ENCODE data around the gene MOSMO.
"Not testable (repeated sequence)": the region's sequence is repeated elsewhere in the genome, so short reads cannot be mapped to it uniquely, and the experiment has no call there.

MOSMO gene

GRCh38 chr16:22093331-22093730 lies 85.4 kb downstream of the MOSMO start:
- no peak for DNase-seq (ENCODE audit: low spot score)

GRCh38 chr16:22093996-22094395 lies 86.1 kb downstream of the MOSMO start:
- peak; percentile 16 for DNase-seq (ENCODE audit: low spot score)

- peak; percentile 69 for DNase-seq (ENCODE audit: low spot score)
These were observed 90.7 kb downstream of the MOSMO start for GRCh38 chr16:22098405-22099255.

- DNase-seq (ENCODE audit: low spot score) = no peak
These were observed 91.5 kb downstream of the MOSMO start for GRCh38 chr16:22099256-22099975.

GRCh38 chr16:22103441-22103840 lies 95.5 kb downstream of the MOSMO start:
- DNase-seq (ENCODE audit: low spot score) = no peak

DNA sequence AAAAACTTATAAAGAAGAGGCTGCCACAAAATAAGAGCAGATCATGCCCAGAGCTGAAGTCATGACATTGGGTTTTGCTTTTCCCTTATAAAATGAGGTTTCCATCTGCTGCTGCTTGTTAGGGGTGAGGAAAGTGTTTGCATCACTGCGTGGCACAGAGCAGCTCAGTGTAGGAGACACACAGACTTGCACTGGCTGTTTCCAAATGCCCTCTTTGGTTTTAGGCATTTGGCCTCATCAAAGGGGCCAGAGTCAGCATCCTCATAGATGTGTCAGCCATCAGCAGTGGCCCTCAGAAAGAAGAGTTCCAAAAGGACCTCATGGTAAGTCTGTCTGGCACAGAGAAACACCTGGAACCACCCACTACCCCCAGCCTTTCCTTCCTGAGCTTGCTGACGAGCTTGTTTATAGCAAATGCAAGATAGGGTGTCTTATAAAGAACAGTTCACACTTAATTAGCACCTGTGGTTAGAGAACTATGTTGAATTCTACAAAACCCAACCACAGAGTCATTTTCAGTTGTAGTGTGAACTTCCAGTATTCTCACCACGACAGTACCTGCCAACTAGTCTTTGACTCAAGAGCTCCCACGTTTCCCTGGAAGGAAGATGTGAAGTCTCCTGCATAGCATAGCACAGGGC lies 101.5 kb downstream of the MOSMO start:
- DNase-seq (ENCODE audit: low spot score) = no peak

GRCh38 chr16:22111629-22112028 lies 103.7 kb downstream of the MOSMO start:
- DNase-seq (ENCODE audit: low spot score) = not testable (repeated sequence)

GRCh38 chr16:22116095-22116700 lies 108.3 kb downstream of the MOSMO start:
- no peak for DNase-seq (ENCODE audit: low spot score)

DNA sequence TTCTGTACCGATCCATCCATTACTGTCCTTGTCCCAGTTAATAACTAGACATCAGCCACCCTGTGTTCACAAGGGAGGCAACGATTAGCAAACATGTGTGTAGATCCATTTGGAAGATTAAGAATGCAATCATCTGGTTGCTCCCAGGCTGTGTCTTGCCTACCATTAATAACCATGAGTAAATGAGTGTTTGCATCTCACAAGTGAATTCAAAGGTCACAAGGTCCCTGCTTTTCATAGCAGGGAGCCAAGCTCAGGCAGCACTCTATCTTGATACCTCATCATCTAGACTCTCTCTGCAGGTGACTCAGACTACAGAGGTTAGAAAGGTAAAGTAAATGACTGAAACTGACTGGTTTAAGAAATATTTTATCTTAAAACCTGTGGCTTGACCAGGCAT lies 109.7 kb downstream of the MOSMO start:
- DNase-seq (ENCODE audit: low spot score) = no peak

DNA sequence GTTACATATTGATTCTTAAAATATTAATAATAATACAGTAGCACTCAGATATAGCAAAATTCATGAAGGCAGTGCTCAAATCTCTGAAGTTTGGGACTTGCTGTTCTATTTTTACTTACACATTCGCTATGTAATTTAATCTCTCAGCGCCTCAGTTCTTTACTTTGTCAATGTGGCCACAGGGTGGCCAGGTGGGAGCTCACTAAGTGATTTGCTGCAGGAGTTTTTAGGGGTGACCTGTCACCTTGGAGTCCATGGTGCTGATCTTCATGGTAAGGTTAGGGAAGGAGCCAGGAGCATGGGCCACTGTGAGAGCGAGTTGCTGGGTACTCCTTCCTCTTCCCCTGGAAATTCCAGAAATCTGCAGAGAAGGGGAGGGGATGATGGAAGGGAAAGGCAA lies 112.5 kb downstream of the MOSMO start:
- DNase-seq (ENCODE audit: low spot score) = no peak

DNA sequence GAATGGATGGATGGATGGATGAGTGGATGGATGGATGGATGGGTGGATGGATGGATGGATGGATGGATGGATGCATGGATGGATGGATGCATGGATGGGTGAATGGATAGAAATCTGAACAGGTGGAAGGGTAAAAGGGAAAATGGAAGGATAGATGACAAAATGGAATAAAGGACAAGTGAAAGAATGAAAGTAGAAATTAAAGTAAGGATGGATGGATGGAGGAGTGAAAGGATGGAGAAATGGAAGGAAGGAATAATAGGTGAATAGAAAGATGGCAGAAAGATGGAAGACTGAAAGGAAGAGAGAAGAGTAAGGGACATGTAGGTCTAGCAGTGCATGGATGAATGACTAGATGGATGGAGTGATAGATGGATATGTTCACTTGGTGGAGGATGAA lies 114.3 kb downstream of the MOSMO start:
- no peak for DNase-seq (ENCODE audit: low spot score)

DNA sequence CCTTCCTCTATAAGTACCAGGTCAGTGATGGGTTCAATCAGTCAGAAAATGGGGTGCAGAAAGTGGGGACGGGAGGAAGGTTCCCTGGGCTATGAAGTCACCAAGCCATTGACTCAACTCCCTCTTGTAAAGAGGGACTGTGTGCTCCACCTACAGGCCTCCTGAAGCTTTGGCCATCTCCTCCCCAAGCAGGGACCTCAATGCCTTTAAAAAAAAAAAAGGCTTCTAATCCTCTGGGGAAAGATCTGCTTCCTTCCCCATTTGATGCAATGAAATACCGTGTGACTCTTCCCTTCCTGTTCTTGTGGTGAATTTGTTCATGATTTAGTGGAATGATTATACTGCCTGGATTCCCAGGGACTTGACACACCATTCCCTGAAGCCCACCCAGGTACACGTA lies 115.2 kb downstream of the MOSMO start:
- DNase-seq (ENCODE audit: low spot score) = peak; percentile 21

- DNase-seq (ENCODE audit: low spot score) = no peak
These were observed 116.0 kb downstream of the MOSMO start for GRCh38 chr16:22123759-22124490.

DNA sequence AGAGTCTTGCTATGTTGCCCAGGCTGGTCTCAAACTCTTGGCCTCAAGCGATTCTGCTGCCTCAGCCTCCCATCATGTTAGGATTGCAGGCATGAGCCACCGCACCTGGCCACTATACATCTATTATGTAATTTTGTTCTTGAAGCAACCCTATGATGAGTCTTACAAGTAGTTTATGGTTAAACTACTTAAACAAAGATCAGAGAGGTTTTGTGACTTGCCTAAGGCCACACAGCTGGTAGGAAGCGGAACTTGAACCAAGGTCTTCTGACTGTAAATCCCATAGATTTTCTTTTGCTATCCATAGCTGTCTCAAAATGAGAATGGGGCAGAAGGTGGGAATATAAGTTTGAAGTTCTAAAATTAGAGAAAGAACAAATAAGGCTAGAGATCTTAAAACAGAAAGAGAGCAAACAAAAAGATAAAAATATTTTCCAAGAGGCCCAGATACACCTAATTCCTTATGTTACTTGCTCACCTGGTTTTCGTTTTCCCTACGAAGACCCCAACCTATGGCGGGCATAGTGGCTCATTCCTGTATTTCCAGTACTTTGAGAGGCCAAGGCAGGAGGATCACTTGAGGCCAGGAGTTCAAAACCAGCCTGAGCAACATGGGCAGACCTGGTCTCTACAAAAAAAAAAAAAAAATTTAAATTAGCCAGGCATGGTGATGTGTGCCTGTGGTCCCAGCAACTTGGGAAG lies 116.8 kb downstream of the MOSMO start:
- DNase-seq (ENCODE audit: low spot score) = no peak

DNA sequence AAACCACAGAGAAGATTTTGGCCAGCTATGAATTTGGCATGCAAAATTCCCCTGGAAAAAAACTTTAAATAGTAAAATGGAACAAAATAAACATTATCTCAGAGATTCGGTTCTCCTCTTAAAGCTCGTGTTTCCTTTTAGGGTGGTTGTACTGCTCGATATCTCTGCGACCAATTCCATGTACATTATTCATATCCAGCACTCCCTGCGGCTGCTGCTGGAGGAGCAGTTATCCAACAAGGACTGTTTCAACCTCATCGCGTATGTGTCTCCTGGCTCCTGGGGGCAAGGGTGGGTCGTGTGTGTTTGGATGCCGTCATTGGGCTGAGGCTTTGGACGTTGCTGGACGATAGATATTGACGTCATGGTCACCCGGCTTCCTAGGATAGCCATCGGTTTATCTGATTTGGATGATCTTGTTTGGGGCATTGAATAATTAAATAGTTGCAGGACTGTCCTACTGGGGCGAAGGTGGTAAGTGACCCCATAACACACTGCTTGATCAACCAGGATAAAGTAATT lies 118.2 kb downstream of the MOSMO start:
- DNase-seq (ENCODE audit: low spot score) = no peak

DNA sequence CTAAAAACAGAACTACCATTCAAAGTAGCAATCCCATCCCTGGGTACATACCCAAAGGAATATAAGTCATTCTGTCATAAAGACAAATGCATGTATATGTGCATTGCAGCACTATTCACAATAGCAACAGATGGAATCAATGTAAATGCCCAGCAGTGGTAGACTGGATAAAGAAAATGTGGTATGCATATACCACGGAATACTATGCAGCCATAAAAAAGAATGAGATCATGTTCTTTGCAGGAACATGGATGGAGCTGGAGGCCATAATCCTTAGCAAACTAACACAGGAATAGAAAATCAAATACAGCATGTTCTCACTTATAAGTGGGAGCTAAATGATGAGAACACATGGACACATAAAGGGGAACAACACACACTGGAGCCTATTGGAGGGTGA lies 120.6 kb downstream of the MOSMO start:
- DNase-seq (ENCODE audit: low spot score) = not testable (repeated sequence)

DNA sequence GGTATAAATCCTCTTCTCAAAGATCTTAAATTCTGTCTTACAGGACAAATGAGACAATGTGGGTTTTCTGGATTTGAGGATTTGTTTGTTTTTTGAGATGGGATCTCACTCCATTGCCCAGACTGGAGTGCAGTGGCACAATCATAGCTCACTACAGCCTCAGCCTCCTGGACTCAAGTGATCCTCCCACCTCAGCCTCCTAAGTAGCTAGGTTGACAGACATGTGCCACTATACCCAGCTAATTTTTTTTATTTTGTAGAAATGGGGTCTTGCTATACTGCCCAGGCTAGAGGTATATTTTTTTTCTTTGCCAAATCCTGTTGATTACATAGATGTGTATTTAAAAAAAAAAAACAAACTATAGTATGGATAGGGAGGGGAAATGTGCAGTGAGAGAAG lies 122.6 kb downstream of the MOSMO start:
- DNase-seq (ENCODE audit: low spot score) = no peak

GRCh38 chr16:22132801-22133200 lies 124.9 kb downstream of the MOSMO start:
- DNase-seq (ENCODE audit: low spot score) = no peak

Data from germinal center (tissue), 1 donor.